GM12801 (cell line): ENCODE results near the gene CUL3.

ENCODE experiments used
- TF ChIP-seq, protein P1 (sequence below): IDR thresholded peaks from one replicate; pipeline ENCODE4 v1.5.1; 2011; ENCODE audit warnings: control low read depth; ENCODE audit not compliant: insufficient read length; ENCODE audit errors: extremely low read depth

Gene CUL3

DNA sequence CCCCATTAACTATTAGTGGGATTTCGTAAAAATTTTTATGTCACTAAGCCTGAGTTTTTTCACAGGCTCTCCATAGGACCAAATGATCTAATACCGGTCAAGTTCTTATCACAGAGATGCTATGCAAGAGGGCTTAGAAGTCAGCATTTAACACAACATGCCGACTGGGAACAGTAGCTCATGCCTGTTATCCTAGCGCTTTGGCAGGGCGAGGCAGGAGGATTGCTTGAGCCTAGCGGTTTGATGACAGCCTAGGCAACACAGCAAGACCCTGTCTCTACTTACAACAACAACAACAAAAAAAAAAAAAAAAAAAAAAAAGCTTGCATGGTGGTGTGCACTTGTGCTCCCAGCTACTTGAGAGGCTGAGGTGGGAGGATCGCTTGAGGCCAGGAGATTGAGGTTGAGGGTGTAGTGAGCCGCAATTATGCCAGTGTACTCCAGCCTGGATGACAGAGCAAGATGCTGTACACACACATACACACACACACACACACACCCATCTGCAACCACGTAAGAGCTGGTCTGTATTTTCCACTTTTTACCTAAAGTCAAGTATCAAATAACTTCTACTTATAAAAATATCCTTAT lies 115.7 kb downstream of the CUL3 start:
- TF ChIP-seq, protein P1, sequence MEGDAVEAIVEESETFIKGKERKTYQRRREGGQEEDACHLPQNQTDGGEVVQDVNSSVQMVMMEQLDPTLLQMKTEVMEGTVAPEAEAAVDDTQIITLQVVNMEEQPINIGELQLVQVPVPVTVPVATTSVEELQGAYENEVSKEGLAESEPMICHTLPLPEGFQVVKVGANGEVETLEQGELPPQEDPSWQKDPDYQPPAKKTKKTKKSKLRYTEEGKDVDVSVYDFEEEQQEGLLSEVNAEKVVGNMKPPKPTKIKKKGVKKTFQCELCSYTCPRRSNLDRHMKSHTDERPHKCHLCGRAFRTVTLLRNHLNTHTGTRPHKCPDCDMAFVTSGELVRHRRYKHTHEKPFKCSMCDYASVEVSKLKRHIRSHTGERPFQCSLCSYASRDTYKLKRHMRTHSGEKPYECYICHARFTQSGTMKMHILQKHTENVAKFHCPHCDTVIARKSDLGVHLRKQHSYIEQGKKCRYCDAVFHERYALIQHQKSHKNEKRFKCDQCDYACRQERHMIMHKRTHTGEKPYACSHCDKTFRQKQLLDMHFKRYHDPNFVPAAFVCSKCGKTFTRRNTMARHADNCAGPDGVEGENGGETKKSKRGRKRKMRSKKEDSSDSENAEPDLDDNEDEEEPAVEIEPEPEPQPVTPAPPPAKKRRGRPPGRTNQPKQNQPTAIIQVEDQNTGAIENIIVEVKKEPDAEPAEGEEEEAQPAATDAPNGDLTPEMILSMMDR, result no peak

DNA sequence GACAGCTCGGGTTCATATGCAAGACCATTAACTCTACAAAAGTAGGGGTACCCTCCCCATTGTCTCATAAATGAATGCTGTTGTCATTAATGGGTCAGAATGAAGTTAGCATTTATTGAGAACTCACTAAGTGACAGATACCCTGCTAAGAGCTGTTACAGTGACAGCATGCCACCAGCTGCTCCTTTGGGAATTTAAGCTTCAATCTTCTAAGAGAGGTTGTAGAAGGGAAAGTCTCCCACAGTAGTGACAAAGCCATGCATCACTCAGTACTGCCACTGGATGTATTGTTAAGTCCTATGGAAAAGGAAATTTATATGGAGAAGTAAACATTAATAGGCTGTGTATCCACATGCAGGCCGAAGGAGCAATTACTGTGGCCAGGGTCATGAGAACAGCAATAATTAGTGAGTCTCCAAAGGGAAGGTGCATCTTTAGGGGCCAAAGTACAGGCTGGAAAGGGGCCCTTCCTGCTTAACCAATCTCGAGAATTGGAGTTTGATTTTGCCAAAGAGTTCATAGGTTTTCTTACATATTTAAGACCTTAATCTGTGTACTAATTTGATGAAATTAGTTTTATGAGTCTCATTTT lies 118.8 kb downstream of the CUL3 start:
- TF ChIP-seq, protein P1, result no peak

DNA sequence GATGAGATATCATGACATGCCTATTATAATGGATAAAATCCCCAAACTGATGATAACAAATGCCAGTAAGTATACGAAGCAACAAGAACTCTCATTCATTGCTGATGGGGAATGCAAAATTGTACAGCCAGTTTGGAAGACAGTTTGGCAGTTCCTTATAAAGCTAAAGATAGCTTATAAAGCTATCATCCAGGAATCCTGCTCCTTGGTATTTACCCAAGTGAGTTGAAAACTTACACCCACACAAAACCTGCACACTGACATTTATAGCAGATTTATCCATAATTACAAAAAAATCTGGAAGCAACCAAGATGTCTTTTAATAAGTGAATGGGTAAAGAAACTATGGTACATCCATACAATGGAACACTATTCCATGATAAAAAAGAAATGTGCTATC lies 123.8 kb downstream of the CUL3 start:
- TF ChIP-seq, protein P1, result no peak

DNA sequence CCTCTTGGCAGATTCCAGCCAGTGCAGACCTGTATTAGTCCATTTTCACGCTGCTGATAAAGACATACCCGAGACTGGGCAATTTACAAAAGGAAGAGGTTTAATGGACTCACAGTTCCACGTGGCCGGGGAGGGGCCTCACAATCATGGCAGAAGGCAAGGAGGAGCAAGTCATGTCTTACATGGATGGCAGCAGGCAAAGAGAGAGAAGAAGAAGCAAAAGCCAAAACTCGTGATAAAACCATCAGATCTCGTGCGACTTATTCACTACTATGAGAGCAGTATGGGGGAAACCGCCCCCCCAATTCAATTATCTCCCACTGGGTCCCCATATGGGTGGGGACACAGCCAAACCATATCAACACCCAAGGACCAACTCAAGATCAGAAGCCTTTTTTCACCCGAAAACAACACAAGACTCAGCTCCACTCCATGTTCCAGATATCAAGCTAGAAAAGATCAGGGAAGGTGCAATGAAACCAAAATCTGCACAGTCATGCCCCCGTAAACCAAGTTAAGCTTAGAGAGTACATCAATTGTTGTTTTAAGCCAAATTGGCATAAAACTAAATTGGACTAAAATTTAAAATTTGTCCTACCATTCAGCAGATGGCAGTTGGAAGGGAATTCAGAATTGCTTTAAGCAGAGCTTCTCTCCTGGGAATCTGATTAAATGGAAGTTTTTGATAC lies 127.6 kb downstream of the CUL3 start:
- TF ChIP-seq, protein P1, result no peak

DNA sequence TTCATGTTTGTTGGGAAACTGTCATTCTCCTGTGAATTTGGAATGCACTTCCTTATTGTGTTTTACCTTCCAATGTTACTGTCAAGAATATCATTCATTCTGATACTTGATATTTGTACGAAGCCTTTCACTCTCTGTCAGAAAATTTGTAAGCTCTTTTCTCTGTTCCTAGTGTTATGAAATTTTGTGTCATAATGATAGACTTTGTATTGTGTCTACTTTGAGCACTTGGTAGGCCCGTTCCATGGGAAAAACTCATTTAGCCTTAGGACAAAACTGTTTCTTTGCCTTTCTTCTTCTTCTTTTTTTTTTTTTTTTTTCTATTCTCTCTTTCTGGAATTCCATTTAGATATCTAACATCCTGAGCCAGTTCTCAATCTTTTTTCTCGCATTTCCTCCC lies 131.3 kb downstream of the CUL3 start:
- TF ChIP-seq, protein P1, result no peak

DNA sequence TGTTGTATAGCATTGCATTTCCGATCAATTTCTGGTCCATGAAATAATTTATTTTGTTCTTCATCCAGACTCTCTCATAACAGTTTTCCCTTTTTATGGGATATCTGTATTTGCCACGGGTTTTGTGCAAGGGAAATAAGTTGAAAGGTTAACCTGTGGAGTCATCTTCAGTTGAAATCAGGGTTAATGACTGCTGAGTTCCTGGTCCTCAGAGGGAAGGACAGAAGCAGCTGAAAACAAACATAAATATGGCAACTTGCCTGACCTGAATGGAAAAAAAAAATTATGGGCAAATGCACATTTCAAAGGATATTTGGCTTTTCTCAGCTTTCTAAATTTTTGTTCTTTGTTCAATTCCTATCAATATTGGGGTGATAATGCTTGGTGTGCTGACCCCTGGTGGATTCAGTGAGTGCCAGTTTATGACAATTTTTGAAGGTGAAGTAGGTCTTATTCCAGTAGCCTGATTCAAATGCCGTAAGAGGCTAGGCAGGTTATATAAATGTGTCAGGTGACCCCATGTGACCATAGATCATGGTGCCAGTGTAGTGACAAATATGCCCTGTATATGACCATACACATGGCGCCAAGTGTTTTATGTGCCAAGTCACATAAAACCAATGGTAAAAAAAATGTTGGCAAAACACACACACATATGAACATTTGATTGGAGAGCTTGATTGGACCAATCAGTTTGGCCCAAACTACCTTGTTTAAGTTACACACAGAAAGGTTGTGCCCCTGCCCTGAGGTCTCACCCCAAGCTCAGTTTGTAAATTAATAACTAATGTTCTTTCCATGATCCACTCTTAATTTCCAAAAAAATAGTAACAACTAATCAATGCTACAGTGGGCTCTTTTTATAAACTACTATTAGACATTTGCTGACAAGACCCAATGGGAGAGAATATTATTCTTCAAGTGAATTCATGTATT lies 135.7 kb downstream of the CUL3 start:
- TF ChIP-seq, protein P1, result no peak

DNA sequence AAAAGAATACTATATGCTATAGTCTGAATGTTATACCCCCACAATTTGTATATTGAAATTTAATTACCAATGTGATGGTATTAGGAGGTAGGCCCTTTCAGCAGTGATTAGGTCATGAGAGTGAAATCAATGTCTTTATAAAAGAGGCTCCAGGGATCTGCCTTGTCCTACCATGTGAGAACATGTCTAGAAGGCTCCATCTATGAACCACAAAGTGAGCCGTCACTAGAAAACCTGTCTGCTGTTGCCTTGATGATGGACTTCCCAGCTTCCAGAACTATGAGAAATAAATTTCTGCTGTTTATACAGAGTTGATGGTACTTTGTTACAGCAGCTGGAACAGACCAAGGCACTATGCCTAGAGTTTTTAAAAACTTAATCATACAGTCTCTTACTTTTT lies 136.9 kb downstream of the CUL3 start:
- TF ChIP-seq, protein P1, result no peak
